K562 (cell line): ENCODE measurements around the gene TMEM163. TPM values are rescaled to one million over a fixed set of nuclear protein-coding genes. Genes with fewer than 3 reads are reported as not detected.

Source experiments
- ATAC-seq: fragments of 200-7000 bp; cut with Tn5 transposase; 3 replicates; pipeline ENCODE4 v1.9.1; 2020; ENCODE audit warnings: moderate library complexity
- BruUV-seq: library from RNA; stranded (reverse); fragments of 400-500 nt; replicated peaks from 2 replicates; lab custom pipeline; 2021; lab: Mats Ljungman, UMichigan
- CTCF ChIA-PET: fragments of 300-600 bp; formaldehyde crosslinking; extraction: SDS; loops from one replicate; lab custom pipeline; 2021; ENCODE audit warnings: low intra/inter-chr PET ratio; lab: Yijun Ruan, JAX
- POLR2A ChIA-PET: fragments of 300-600, 350-650 bp; sonication (Branson Sonifier 250); formaldehyde crosslinking; extraction: SDS; loops from one replicate; lab custom pipeline; 2021; ENCODE audit warnings: antibody characterized with exemption, inconsistent platforms; lab: Yijun Ruan, JAX
- DNase-seq, 4 experiments: peaks; one replicate each; pipeline versions ENCODE4 v3.0.0 to v3.0.0-alpha.2; 2011 to 2018; ENCODE audit warnings: low spot score in 3 of 4, mixed read lengths in 3 of 4; ENCODE audit errors: extremely low read depth in 1 of 4
- FAIRE-seq: peaks from 2 replicates; lab custom pipeline; 2011; peaks lifted over from hg19 to GRCh38; lab: Jason Lieb, UNC
- H2AFZ ChIP-seq: 2 replicates; pipeline ENCODE4 v1.6.0; 2011; ENCODE audit warnings: low read depth, low read length, control low read depth, inconsistent platforms
- H3K27ac ChIP-seq: fragments of 200-600 bp; 3 replicates; pipeline ENCODE4 v1.8.0; 2011; ENCODE audit warnings: low read depth, mild to moderate bottlenecking, control low read depth, inconsistent platforms, low read length, moderate library complexity, mixed read lengths; ENCODE audit errors: extremely low read depth
- H3K27me3 ChIP-seq, 2 experiments: fragments of 300-600 bp in 1 of 2; 2 replicates in 1 of 2; 3 replicates in 1 of 2; pipeline versions ENCODE4 v1.6.0 to v1.8.0; 2011; ENCODE audit warnings: inconsistent platforms in 2 of 2, low read length in 2 of 2, mild to moderate bottlenecking in 1 of 2, mixed read lengths in 1 of 2, moderate library complexity in 1 of 2; ENCODE audit not compliant: control insufficient read depth in 2 of 2, insufficient read depth in 2 of 2
- H3K36me3 ChIP-seq: fragments of 300-600 bp; 3 replicates; pipeline ENCODE4 v1.8.0; 2011; ENCODE audit warnings: mild to moderate bottlenecking, low read length, inconsistent platforms; ENCODE audit not compliant: control insufficient read depth, insufficient read depth
- H3K4me1 ChIP-seq, 2 experiments: fragments of 200-600 bp in 1 of 2; replicated peaks in 1 of 2; 2 replicates in 1 of 2; 3 replicates in 1 of 2; pipeline versions ENCODE4 v1.5.1 to v1.8.0; 2011; ENCODE audit warnings: inconsistent platforms in 2 of 2, low read length in 2 of 2, mild to moderate bottlenecking in 1 of 2, mixed read lengths in 1 of 2, moderate library complexity in 1 of 2; ENCODE audit not compliant: control insufficient read depth in 2 of 2, insufficient read depth in 2 of 2
- H3K4me2 ChIP-seq: 2 replicates; pipeline ENCODE4 v1.6.1; 2011; ENCODE audit warnings: low read length, control low read depth, inconsistent platforms, mixed read lengths; ENCODE audit not compliant: insufficient read depth
- H3K4me3 ChIP-seq: fragments of 200-600 bp; sonication (generic), shearing (Covaris generic); 2 replicates; pipeline ENCODE4 v1.5.1; 2016; ENCODE audit warnings: control low read depth, inconsistent platforms
- H3K79me2 ChIP-seq: fragments of 200-600 bp; 3 replicates; pipeline ENCODE4 v1.8.0; 2011; ENCODE audit warnings: low read length, inconsistent platforms; ENCODE audit not compliant: control insufficient read depth, insufficient read depth
- H3K9ac ChIP-seq, 2 experiments: 2 replicates each; pipeline versions ENCODE4 v1.6.0 to v1.6.1; 2011; ENCODE audit warnings: low read depth in 2 of 2, low read length in 2 of 2, control low read depth in 1 of 2, inconsistent platforms in 1 of 2, mild to moderate bottlenecking in 1 of 2, mixed read lengths in 1 of 2; ENCODE audit not compliant: insufficient read depth in 1 of 2
- H3K9me1 ChIP-seq: one replicate; pipeline ENCODE4 v1.6.0; 2011; ENCODE audit warnings: inconsistent platforms, mild to moderate bottlenecking, low read length, moderate library complexity; ENCODE audit not compliant: control insufficient read depth, insufficient read depth
- H3K9me3 ChIP-seq: replicated peaks from 2 replicates; pipeline ENCODE4 v1.5.1; 2011; ENCODE audit warnings: low read depth, low read length, inconsistent platforms; ENCODE audit not compliant: control insufficient read depth, insufficient read depth
- H4K20me1 ChIP-seq: replicated peaks from 2 replicates; pipeline ENCODE4 v1.6.1; 2011; ENCODE audit warnings: low read length, inconsistent platforms, mixed read lengths; ENCODE audit not compliant: control insufficient read depth, insufficient read depth
- EWSR1 ChIP-seq: fragments of 450-650 bp; IDR thresholded peaks from 2 replicates; pipeline ENCODE4 v1.6.1; 2018; ENCODE audit warnings: borderline replicate concordance, mild to moderate bottlenecking, low read depth, moderate library complexity; ENCODE audit not compliant: partially characterized antibody
- FOXA1 ChIP-seq: fragments of 450-650 bp; IDR thresholded peaks from 2 replicates; pipeline ENCODE4 v1.6.1; 2016; ENCODE audit warnings: mild to moderate bottlenecking, borderline replicate concordance
- MBD2 ChIP-seq: sonication (generic); IDR thresholded peaks from 2 replicates; pipeline ENCODE4 v1.6.1; 2016; ENCODE audit warnings: low read depth, borderline replicate concordance
- NCOA4 ChIP-seq: fragments of 450-650 bp; IDR thresholded peaks from 2 replicates; pipeline ENCODE4 v1.6.1; 2018; ENCODE audit warnings: mild to moderate bottlenecking; ENCODE audit not compliant: partially characterized antibody
- NEUROD1 ChIP-seq: fragments of 150-350 bp; IDR thresholded peaks from 2 replicates; pipeline ENCODE4 v1.6.1; 2014; ENCODE audit warnings: borderline replicate concordance, low read length, low read depth; ENCODE audit not compliant: partially characterized antibody
- PRPF4 ChIP-seq: fragments of 200-400 bp; formaldehyde crosslinking; IDR thresholded peaks from one replicate; pipeline ENCODE4 v1.6.1; 2017; ENCODE audit warnings: low read length, low read depth, mild to moderate bottlenecking; ENCODE audit not compliant: insufficient read depth, poor library complexity, severe bottlenecking
- RBM34 ChIP-seq: fragments of 200-400 bp; formaldehyde crosslinking; IDR thresholded peaks from 2 replicates; pipeline ENCODE4 v1.6.1; 2018; ENCODE audit warnings: low read length, borderline replicate concordance; ENCODE audit not compliant: insufficient read depth
- TARDBP ChIP-seq: fragments of 450-650 bp; IDR thresholded peaks from 2 replicates; pipeline ENCODE4 v1.6.1; 2016
- TCF3 ChIP-seq: sonication (generic); formaldehyde crosslinking; IDR thresholded peaks from 2 replicates; pipeline ENCODE4 v1.4.0; 2020; ENCODE audit warnings: mild to moderate bottlenecking, missing genetic modification reagents
- ZNF133 ChIP-seq: fragments of 250-450 bp; sonication (Bioruptor Pico); IDR thresholded peaks from 2 replicates; pipeline ENCODE4 v1.4.0; 2020; ENCODE audit warnings: mild to moderate bottlenecking
- ZNF354B ChIP-seq: fragments of 250-450 bp; sonication (Bioruptor Pico); IDR thresholded peaks from 2 replicates; pipeline ENCODE4 v1.4.0; 2020
- ZNF398 ChIP-seq: fragments of 250-450 bp; sonication (Bioruptor Pico); IDR thresholded peaks from 2 replicates; pipeline ENCODE4 v1.8.0; 2021; ENCODE audit warnings: moderate library complexity, mild to moderate bottlenecking, inconsistent platforms
- ZNF408 ChIP-seq: fragments of 250-450 bp; sonication (Bioruptor Pico); IDR thresholded peaks from 2 replicates; pipeline ENCODE4 v1.4.0; 2020; ENCODE audit warnings: low read depth, mild to moderate bottlenecking, moderate library complexity
- ZNF717 ChIP-seq: fragments of 250-450 bp; sonication (Bioruptor Pico); IDR thresholded peaks from 2 replicates; pipeline ENCODE4 v1.5.0; 2021
- ZNF79 ChIP-seq: fragments of 250-450 bp; sonication (Bioruptor Pico); IDR thresholded peaks from 2 replicates; pipeline ENCODE4 v1.4.0; 2020; ENCODE audit warnings: low read depth, mild to moderate bottlenecking, moderate library complexity
- WGBS: fragments of 100-300 bp; shearing (Covaris generic); methylation state at CpG from one replicate; pipeline ENCODE4 v1.1.6; 2016; ENCODE audit warnings: low coverage, mixed read lengths; ENCODE audit not compliant: insufficient coverage; ENCODE audit errors: missing lambda C conversion rate; 5-methylcytosine and 5-hydroxymethylcytosine counted together
- in situ Hi-C: fragments of 300-500 bp; cut with MboI; formaldehyde crosslinking; loops from 4 replicates; pipeline ENCODE4 v1.15.0; 2018; ENCODE audit warnings: inconsistent platforms, mixed read lengths
- intact Hi-C: fragments of 100-400 bp; cut with micrococcal nuclease; formaldehyde crosslinking; loops from 2 replicates; pipeline ENCODE4 v1.14.2; 2022
- polyA plus RNA-seq, 8 experiments: library from polyadenylated mRNA; depleted of rRNA in 4 of 8; stranded (reverse) in 5 of 8; unstranded in 3 of 8; fragments of >200 nt; fragmentation: Nextera tagmentation in 2 of 8; fragmentation: Illumina TruSeq in 1 of 8; extraction: Ambion mirVana in 2 of 8; extraction: Trizol in 1 of 8; gene quantifications; 2 replicates each; pipeline versions ENCODE4 v1.2.1 to v1.2.3, GENCODE V29; 2011 to 2014; ENCODE audit warnings: inconsistent platforms in 1 of 8, missing spikeins in 1 of 8
- total RNA-seq, 7 experiments: library from RNA; depleted of rRNA in 6 of 7; stranded (reverse); fragments of >200 nt in 6 of 7; fragmentation: Illumina TruSeq in 2 of 7; extraction: Trizol in 2 of 7; gene quantifications; 2 replicates each; pipeline versions ENCODE4 v1.2.1 to v1.2.3, GENCODE V29; 2011 to 2021; ENCODE audit warnings: low replicate concordance in 1 of 7
- TF ChIP-seq, protein P1 (sequence below): sonication (generic); formaldehyde crosslinking; IDR thresholded peaks from 2 replicates; pipeline ENCODE4 v1.8.0; 2022; ENCODE audit warnings: mild to moderate bottlenecking, missing genetic modification reagents
- TF ChIP-seq, protein P2 (sequence below): fragments of 250-450 bp; sonication (Bioruptor Pico); IDR thresholded peaks from 2 replicates; pipeline ENCODE4 v1.8.0; 2022; ENCODE audit warnings: inconsistent platforms, mild to moderate bottlenecking, moderate library complexity, borderline replicate concordance
- TF ChIP-seq, protein P3 (sequence below), 2 experiments: fragments of 450-650 bp; IDR thresholded peaks; 2 replicates each; pipeline ENCODE4 v1.6.1; 2016

TMEM163 gene
- total and polyA plus RNA-seq, 9 of the 15 experiments (the other 6 are each of a cell fraction or from before 2014, with no cell fraction given) = 0.04 to 0.68 (median 0.16) TPM; not detected in 3

GRCh38 chr2:134463699-134464022 is 255.1 kb downstream of the TMEM163 start:
- H3K4me2 ChIP-seq = no peak overlapping the region
- FAIRE-seq = no peak
- in situ Hi-C loops (loop anchor here (5.0 kb wide), 1 partner anchor 439 kb away; no protein-coding TSS in a partner anchor), intact Hi-C loops (no loop called here)
- H3K9me1 ChIP-seq = no peaks in the 10 kb centered on the region
- no peak for DNase-seq
- no TSS peak for BruUV-seq
- H3K27me3 ChIP-seq = peaks cover 9 to 74% of the 10 kb centered on the region in 2 experiments
- no peaks in the 10 kb centered on the region for H3K9me3 ChIP-seq
- H2AFZ ChIP-seq = no peak overlapping the region
- 0 out of 4 replicates have a peak overlapping the region, but pooled peaks of 1 of the 2 experiments have one; percentile 35 for H3K9ac ChIP-seq
- no peaks in the 10 kb centered on the region for H3K79me2 ChIP-seq
- ChIA-PET CTCF (no interaction called here), POLR2A (no interaction called here)
- WGBS = 0% methylated on average over 6 of the region's 7 CpGs
- peaks cover 10% of the 10 kb centered on the region; the same call in 1 of the 2 replicates for H4K20me1 ChIP-seq
- no peak overlapping the region for H3K4me3 ChIP-seq
- H3K27ac ChIP-seq = no peak overlapping the region
- ATAC-seq = no peak
- H3K36me3 ChIP-seq = no peaks in the 10 kb centered on the region
- H3K4me1 ChIP-seq = no peaks in the 10 kb centered on the region
- TF ChIP-seq ZNF717 (CRISPR knock-in tag) (no peak), MBD2 (no peak), ZNF398 (no peak), ZNF79 (CRISPR knock-in tag) (no peak), EWSR1 (no peak), RBM34 (no peak), ZNF408 (CRISPR knock-in tag) (no peak), ZNF133 (no peak), FOXA1 (no peak), NEUROD1 (no peak), TARDBP (no peak), PRPF4 (no peak), TCF3 (no peak), ZNF354B (no peak), NCOA4 (no peak)
- TF ChIP-seq, protein P1, sequence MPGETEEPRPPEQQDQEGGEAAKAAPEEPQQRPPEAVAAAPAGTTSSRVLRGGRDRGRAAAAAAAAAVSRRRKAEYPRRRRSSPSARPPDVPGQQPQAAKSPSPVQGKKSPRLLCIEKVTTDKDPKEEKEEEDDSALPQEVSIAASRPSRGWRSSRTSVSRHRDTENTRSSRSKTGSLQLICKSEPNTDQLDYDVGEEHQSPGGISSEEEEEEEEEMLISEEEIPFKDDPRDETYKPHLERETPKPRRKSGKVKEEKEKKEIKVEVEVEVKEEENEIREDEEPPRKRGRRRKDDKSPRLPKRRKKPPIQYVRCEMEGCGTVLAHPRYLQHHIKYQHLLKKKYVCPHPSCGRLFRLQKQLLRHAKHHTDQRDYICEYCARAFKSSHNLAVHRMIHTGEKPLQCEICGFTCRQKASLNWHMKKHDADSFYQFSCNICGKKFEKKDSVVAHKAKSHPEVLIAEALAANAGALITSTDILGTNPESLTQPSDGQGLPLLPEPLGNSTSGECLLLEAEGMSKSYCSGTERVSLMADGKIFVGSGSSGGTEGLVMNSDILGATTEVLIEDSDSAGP (CRISPR knock-in tag) = no peak
- TF ChIP-seq, protein P2, sequence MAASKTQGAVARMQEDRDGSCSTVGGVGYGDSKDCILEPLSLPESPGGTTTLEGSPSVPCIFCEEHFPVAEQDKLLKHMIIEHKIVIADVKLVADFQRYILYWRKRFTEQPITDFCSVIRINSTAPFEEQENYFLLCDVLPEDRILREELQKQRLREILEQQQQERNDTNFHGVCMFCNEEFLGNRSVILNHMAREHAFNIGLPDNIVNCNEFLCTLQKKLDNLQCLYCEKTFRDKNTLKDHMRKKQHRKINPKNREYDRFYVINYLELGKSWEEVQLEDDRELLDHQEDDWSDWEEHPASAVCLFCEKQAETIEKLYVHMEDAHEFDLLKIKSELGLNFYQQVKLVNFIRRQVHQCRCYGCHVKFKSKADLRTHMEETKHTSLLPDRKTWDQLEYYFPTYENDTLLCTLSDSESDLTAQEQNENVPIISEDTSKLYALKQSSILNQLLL (CRISPR knock-in tag) = no peak
- TF ChIP-seq, protein P3, sequence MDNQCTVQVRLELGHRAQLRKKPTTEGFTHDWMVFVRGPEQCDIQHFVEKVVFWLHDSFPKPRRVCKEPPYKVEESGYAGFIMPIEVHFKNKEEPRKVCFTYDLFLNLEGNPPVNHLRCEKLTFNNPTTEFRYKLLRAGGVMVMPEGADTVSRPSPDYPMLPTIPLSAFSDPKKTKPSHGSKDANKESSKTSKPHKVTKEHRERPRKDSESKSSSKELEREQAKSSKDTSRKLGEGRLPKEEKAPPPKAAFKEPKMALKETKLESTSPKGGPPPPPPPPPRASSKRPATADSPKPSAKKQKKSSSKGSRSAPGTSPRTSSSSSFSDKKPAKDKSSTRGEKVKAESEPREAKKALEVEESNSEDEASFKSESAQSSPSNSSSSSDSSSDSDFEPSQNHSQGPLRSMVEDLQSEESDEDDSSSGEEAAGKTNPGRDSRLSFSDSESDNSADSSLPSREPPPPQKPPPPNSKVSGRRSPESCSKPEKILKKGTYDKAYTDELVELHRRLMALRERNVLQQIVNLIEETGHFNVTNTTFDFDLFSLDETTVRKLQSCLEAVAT (IDR thresholded peaks at IDR 0.05) = no peak
